Loucy (cell line): ENCODE results near the gene SELENOH.

ENCODE experiments used
- H2AFZ ChIP-seq: fragments of 200-600 bp; sonication (generic); 2 replicates; pipeline ENCODE4 v1.6.0; 2016; ENCODE audit warnings: antibody characterized with exemption, mild to moderate bottlenecking, low read length, moderate library complexity
- H3F3A ChIP-seq: fragments of 200-600 bp; 2 replicates; pipeline ENCODE4 v1.6.0; 2016; ENCODE audit warnings: antibody characterized with exemption, low read depth, mild to moderate bottlenecking
- H3K27me3 ChIP-seq: fragments of 200-600 bp; sonication (generic); 2 replicates; pipeline ENCODE4 v1.6.1; 2014; ENCODE audit warnings: low read length, mild to moderate bottlenecking; ENCODE audit not compliant: insufficient read depth, poor library complexity, severe bottlenecking
- H3K36me3 ChIP-seq: fragments of 200-600 bp; sonication (generic); 2 replicates; pipeline ENCODE4 v1.6.1; 2016; ENCODE audit warnings: low read length; ENCODE audit not compliant: insufficient read depth
- H3K4me1 ChIP-seq: fragments of 200-600 bp; sonication (generic); 2 replicates; pipeline ENCODE4 v1.5.1; 2014; ENCODE audit warnings: low read length, mild to moderate bottlenecking; ENCODE audit not compliant: insufficient read depth, poor library complexity, severe bottlenecking
- H3K4me2 ChIP-seq: fragments of 200-600 bp; sonication (generic); 2 replicates; pipeline ENCODE4 v1.6.0; 2014; ENCODE audit warnings: antibody characterized with exemption, low read length, low read depth, mild to moderate bottlenecking; ENCODE audit not compliant: poor library complexity, severe bottlenecking
- H3K4me3 ChIP-seq: fragments of 200-600 bp; sonication (generic); 2 replicates; pipeline ENCODE4 v1.5.1; 2014; ENCODE audit warnings: low read length, mild to moderate bottlenecking, mixed read lengths; ENCODE audit not compliant: poor library complexity, severe bottlenecking
- H3K79me2 ChIP-seq: fragments of 200-600 bp; sonication (generic); 2 replicates; pipeline ENCODE4 v1.6.1; 2014; ENCODE audit warnings: low read length; ENCODE audit not compliant: insufficient read depth
- H3K9ac ChIP-seq: fragments of 200-600 bp; sonication (generic); 2 replicates; pipeline ENCODE4 v1.6.0; 2014; ENCODE audit warnings: mild to moderate bottlenecking, low read depth, low read length, moderate library complexity; ENCODE audit not compliant: poor library complexity, severe bottlenecking
- H3K9me2 ChIP-seq: fragments of 200-600 bp; sonication (generic); replicated peaks from 2 replicates; pipeline ENCODE4 v1.6.1; 2016; ENCODE audit warnings: low read depth, low read length, mixed read lengths
- H3K9me3 ChIP-seq: fragments of 200-600 bp; sonication (generic); 2 replicates; pipeline ENCODE4 v1.6.1; 2014; ENCODE audit warnings: mild to moderate bottlenecking, antibody characterized with exemption, low read length, low read depth; ENCODE audit not compliant: insufficient read depth
- H4K20me1 ChIP-seq: fragments of 200-600 bp; sonication (generic); 2 replicates; pipeline ENCODE4 v1.6.0; 2014; ENCODE audit warnings: antibody characterized with exemption, low read length, mild to moderate bottlenecking; ENCODE audit not compliant: insufficient read depth, poor library complexity, severe bottlenecking
- CTCF ChIP-seq: fragments of 200-600 bp; sonication (generic); conservative IDR thresholded peaks from 2 replicates; pipeline ENCODE4 v1.5.1; 2014; ENCODE audit warnings: mild to moderate bottlenecking, antibody characterized with exemption, low read length
- EZH2phosphoT487 ChIP-seq: fragments of 200-600 bp; IDR thresholded peaks from 2 replicates; pipeline ENCODE4 v1.6.1; 2018; ENCODE audit warnings: antibody characterized with exemption, mild to moderate bottlenecking, moderate library complexity, borderline replicate concordance

The SELENOH gene

DNA sequence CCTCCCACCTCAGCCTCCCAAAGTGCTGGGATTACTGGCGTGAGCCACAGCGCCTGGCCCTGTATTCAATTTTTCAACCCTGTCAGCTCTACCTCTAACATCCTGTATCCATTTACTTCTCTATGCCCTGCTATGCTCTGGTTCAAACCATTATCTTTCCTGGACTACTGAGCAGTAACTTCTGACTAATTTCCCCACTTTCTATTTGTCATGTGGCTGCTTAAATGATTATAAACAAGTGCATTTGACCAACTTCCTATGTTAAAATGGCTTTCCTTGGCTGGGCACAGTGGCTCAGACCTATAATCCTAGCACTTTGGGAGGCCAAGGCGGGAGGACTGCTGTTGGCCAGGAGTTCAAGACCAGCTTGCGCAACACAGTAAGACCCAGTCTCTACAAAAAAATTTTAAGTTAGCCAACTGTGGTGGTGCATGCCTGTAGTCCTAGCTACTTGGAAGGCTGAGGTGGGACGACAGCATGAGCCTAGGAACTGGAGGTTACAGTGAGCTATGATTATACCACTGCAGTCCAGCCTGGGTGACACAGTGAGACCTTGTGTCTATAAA is 31.4 kb upstream of the SELENOH start:
- Histone ChIP-seq H3K9ac (no peak overlapping the region), H3K4me2 (peak overlapping the region; percentile 99), H2AFZ (no peak overlapping the region), H3K27me3 (no peaks in the 10 kb centered on the region), H3K9me2 (no peaks in the 10 kb centered on the region), H3K4me3 (no peak overlapping the region), H3K9me3 (no peaks in the 10 kb centered on the region), H3F3A (no peaks in the 10 kb centered on the region), H4K20me1 (peaks cover 37% of the 10 kb centered on the region), H3K79me2 (peaks cover 71% of the 10 kb centered on the region), H3K36me3 (peaks cover 2% of the 10 kb centered on the region; the same call in 1 of the 2 replicates), H3K4me1 (peaks cover 30% of the 10 kb centered on the region)
- TF ChIP-seq CTCF, result no peak
- no peak for TF ChIP-seq EZH2phosphoT487

DNA sequence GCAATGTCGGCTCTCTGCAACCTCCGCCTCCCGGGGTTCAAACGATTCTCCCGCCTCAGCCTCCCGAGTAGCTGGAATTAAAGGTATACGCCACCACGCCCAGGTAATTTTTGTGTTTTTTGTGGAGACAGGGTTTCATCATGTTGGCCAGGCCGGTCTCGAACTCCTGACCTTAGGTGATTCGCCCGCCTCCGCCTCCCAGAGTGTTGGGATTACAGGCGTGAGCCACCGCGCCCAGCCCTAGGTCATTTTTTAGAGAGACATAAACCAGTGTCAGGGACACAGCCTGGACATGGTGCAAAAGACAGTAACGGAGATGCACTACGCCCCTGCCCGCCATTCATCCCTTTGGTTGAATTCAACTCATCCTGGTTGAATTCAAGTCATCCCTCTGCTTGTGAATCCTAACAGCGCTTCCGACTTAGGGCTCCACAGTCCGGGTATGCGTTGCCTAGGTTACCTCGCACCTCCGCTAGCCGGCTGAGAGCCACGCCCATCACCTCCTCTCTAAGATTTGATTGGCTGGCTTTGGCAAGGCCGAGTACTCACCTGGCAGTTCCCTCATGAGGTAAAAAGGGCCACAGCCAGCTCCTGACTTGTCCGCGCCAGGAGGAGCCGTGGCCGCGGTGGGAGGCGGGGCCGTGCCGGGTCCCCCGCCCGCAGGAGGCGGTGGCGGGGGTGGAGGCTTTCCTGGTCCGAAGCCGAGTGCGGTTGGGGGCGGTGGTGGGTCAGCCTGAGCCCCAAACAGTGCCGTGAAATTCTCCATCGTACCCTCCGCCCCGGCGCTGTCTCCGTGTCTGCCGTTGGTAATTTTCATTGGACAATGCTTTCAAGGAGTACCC is 29.7 kb upstream of the SELENOH start, which contains the start of gene MED19:
MED19 (minus strand) TSS at position 802 of the 842 bp plus-strand sequence; CDS start at position 766, 36 bp downstream.
- Histone ChIP-seq H3K79me2 (peaks cover 67% of the 10 kb centered on the region), H3K9ac (peak within 1 kb of the TSS; percentile 95), H3K9me3 (no peaks in the 10 kb centered on the region), H3K27me3 (no peaks in the 10 kb centered on the region), H3K36me3 (no peaks in the 10 kb centered on the region), H4K20me1 (peaks cover 37% of the 10 kb centered on the region), H3K4me3 (peak within 1 kb of the TSS; percentile 96), H3K4me1 (peaks cover 30% of the 10 kb centered on the region), H3F3A (no peaks in the 10 kb centered on the region), H3K4me2 (peak within 1 kb of the TSS; percentile 99), H2AFZ (peak within 1 kb of the TSS; percentile 95), H3K9me2 (no peaks in the 10 kb centered on the region)
- TF ChIP-seq EZH2phosphoT487 (no peak), CTCF (no peak)

DNA sequence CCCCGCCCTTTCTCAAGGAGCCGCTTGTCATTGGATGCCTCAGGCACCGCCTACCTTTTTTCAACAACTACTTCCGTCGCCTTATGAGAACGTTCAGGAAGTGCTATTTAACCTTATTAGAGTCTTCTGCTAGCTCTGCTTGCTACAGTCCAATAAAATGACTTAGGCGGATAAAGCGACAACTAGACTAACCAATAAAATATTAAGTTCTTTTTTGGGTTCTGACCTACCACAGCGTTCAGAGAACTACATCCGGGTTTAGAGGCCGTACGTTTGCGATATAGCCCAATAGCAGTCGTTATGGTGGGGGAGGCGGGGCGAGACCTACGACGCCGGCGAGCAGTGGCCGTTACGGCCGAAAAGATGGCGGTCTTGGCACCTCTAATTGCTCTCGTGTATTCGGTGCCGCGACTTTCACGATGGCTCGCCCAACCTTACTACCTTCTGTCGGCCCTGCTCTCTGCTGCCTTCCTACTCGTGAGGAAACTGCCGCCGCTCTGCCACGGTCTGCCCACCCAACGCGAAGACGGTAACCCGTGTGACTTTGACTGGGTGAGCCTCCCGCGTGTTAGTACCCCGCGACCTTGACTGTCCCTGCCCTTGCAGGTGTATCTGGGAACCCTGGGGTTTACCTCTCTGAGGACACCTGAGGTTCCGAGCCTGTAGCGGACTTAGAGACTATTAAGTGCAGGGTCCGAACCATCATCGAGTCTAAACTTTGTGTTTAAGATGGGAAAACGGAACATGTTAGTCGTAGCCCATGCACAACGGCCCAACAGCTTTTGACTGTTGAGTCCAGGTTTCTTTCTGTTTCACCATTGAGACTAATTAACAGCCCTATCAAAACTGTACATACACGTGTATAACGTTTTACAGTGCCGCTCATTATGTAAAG is 28.8 kb upstream of the SELENOH start, which contains the start of gene TMX2:
TMX2 (plus strand) TSS at position 338 of the 895 bp plus-strand sequence; CDS start at position 364, 26 bp downstream.
- H2AFZ ChIP-seq, result peak within 1 kb of the TSS; percentile 95
- H3K9ac ChIP-seq, result peak within 1 kb of the TSS; percentile 95
- no peak for TF ChIP-seq EZH2phosphoT487
- no peak for TF ChIP-seq CTCF
- peak within 1 kb of the TSS; percentile 96 for H3K4me3 ChIP-seq
- peaks cover 63% of the 10 kb centered on the region for H3K79me2 ChIP-seq
- H4K20me1 ChIP-seq, result peaks cover 37% of the 10 kb centered on the region
- no peaks in the 10 kb centered on the region for H3K9me2 ChIP-seq
- no peaks in the 10 kb centered on the region for H3K27me3 ChIP-seq
- H3K9me3 ChIP-seq, result no peaks in the 10 kb centered on the region
- no peaks in the 10 kb centered on the region for H3K36me3 ChIP-seq
- peak within 1 kb of the TSS; percentile 99 for H3K4me2 ChIP-seq
- no peaks in the 10 kb centered on the region for H3F3A ChIP-seq
- peaks cover 30% of the 10 kb centered on the region for H3K4me1 ChIP-seq
